Vagina (tissue), 2 donors: ENCODE data around the gene FAM3C.

Source experiments
- POLR2A ChIP-seq, 2 donors: fragments of 450-650 bp; IDR thresholded peaks; one replicate each; pipeline ENCODE4 v1.6.1; 2017; ENCODE audit warnings: antibody characterized with exemption in 2 of 2, mild to moderate bottlenecking in 2 of 2, moderate library complexity in 2 of 2
- TF ChIP-seq, protein P1 (sequence below), 3 experiments: fragments of 450-650 bp in 2 of 3; fragments of 200-600 bp in 1 of 3; sonication (generic) in 1 of 3; IDR thresholded peaks; one replicate each; pipeline ENCODE4 v1.5.1; 2017 to 2019; ENCODE audit warnings: antibody characterized with exemption in 3 of 3, mild to moderate bottlenecking in 2 of 3, moderate library complexity in 2 of 3

DNA sequence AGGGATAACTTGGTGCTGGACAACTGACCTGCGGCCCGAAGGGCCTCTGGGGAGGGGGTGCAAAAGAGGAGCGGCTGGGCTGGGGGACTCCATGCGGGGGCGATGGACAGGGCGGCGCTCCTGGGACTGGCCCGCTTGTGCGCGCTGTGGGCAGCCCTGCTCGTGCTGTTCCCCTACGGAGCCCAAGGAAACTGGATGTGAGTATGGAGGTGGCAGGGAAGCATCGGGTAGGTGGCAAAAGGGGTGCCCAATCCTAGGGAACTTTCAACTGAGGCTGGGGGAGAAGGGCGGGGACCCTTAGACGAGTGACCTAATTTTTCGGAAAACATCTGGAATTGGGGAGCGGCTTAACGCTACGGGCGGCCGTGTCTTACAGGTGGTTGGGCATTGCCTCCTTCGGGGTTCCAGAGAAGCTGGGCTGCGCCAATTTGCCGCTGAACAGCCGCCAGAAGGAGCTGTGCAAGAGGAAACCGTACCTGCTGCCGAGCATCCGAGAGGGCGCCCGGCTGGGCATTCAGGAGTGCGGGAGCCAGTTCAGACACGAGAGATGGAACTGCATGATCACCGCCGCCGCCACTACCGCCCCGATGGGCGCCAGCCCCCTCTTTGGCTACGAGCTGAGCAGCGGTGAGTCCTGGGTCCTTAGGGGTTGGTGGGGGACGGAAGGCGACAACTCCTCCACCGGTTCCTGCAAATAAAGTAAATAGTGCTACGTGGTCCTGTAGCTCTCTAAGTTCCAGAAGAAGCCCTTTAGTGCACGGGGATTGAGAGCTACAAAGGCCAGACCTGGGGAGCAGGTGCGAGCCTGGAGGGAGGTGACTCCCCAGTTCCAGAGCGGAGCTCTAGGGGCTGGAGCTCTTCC is 66.7 kb downstream of the FAM3C start:
- TF ChIP-seq, protein P1, sequence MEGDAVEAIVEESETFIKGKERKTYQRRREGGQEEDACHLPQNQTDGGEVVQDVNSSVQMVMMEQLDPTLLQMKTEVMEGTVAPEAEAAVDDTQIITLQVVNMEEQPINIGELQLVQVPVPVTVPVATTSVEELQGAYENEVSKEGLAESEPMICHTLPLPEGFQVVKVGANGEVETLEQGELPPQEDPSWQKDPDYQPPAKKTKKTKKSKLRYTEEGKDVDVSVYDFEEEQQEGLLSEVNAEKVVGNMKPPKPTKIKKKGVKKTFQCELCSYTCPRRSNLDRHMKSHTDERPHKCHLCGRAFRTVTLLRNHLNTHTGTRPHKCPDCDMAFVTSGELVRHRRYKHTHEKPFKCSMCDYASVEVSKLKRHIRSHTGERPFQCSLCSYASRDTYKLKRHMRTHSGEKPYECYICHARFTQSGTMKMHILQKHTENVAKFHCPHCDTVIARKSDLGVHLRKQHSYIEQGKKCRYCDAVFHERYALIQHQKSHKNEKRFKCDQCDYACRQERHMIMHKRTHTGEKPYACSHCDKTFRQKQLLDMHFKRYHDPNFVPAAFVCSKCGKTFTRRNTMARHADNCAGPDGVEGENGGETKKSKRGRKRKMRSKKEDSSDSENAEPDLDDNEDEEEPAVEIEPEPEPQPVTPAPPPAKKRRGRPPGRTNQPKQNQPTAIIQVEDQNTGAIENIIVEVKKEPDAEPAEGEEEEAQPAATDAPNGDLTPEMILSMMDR (IDR thresholded peaks at IDR 0.05) = no peak
- TF ChIP-seq POLR2A (IDR thresholded peaks at IDR 0.05) = no peak
